Psoas muscle (tissue), 7 donors: ENCODE data around the gene TTC19. TPM values are rescaled to one million over a fixed set of nuclear protein-coding genes. Genes with fewer than 3 reads are reported as not detected.

Experiments
- polyA plus RNA-seq, 3 donors: library from polyadenylated mRNA; stranded (reverse); fragments of 200-250 nt; gene quantifications; one replicate each; pipeline ENCODE4 v1.2.3, GENCODE V29; 2013
- total RNA-seq, 4 donors: library from RNA; stranded (reverse); fragmentation: NEBNext Ultra II Directional in 2 of 4; extraction: Animal tissue kit (Norgen Biotek cat#: 25700) in 2 of 4; gene quantifications; one replicate each; pipeline versions ENCODE4 v1.2.1 to v1.2.4, GENCODE V29; 2021 to 2023
- donor health status: healthy with polysubstance abuse.
- donor health status: DM: no; HTN: no; CAD: no; lungs with moderate emphysema.
- donor health status: Bipolar disorder and iron deficiency.
- donor health status: healthy.
- donor health status: DM: no; HTN: no; CAD: no.
- donor health status: DM: no; HTN: no; CAD: no.
- donor health status: DM: yes; HTN: yes; CAD: no.

TTC19 gene
- total and polyA plus RNA-seq, 7 donors: 16.5 to 34.2 (median 27.2) TPM

Other genes with a start within 250 kb of the TTC19 start
- gene ADORA2B, start 54.7 kb upstream of the TTC19 start, total RNA-seq: under 1 TPM; 0.20 to 0.36 (median 0.29) TPM
- under 1 TPM; 0.07 to 0.13 (median 0.13) TPM for gene ADORA2B, start 54.7 kb upstream of the TTC19 start, polyA plus RNA-seq
- gene ZSWIM7, start 120 bp upstream of the TTC19 start, total RNA-seq: 10 to 100 TPM; 29.1 to 46.6 (median 38.0) TPM
- 10 to 100 TPM; 32.8 to 78.0 (median 70.0) TPM for gene ZSWIM7, start 120 bp upstream of the TTC19 start, polyA plus RNA-seq
- gene NCOR1, start 215.7 kb downstream of the TTC19 start, total RNA-seq: 100 to 1,000 TPM in 1 of 4 donors, 10 to 100 TPM in 3; 78.8 to 102 (median 81.5) TPM
- gene NCOR1, start 215.7 kb downstream of the TTC19 start, polyA plus RNA-seq: 10 to 100 TPM; 22.8 to 47.1 (median 29.4) TPM
- gene PIGL, start 217.4 kb downstream of the TTC19 start, total RNA-seq: 10 to 100 TPM in 1 of 4 donors, 1 to 10 TPM in 3; 6.7 to 13.2 (median 7.7) TPM
- gene PIGL, start 217.4 kb downstream of the TTC19 start, polyA plus RNA-seq: 10 to 100 TPM in 1 of 3 donors, 1 to 10 TPM in 2; 3.8 to 13.0 (median 8.3) TPM